Hepatocyte (in vitro differentiated cells): ENCODE data around the gene HS6ST2. TPM values are rescaled to one million over a fixed set of nuclear protein-coding genes. Genes with fewer than 3 reads are reported as not detected.

Experiments used
- DNase-seq: peaks from one replicate; pipeline ENCODE4 v3.0.0-alpha.2; 2016; ENCODE audit warnings: low spot score
- H2AFZ ChIP-seq: fragments of 200-600 bp; sonication (generic); 2 replicates; pipeline ENCODE4 v1.6.0; 2016; ENCODE audit warnings: antibody characterized with exemption, mild to moderate bottlenecking
- H3K27ac ChIP-seq: fragments of 200-600 bp; sonication (generic); 2 replicates; pipeline ENCODE4 v1.5.1; 2016; ENCODE audit warnings: mild to moderate bottlenecking
- H3K27me3 ChIP-seq: fragments of 200-600 bp; sonication (generic); 2 replicates; pipeline ENCODE4 v1.6.1; 2016
- H3K36me3 ChIP-seq: fragments of 200-600 bp; sonication (generic); replicated peaks from 2 replicates; pipeline ENCODE4 v1.5.1; 2016; ENCODE audit warnings: low read depth; ENCODE audit not compliant: insufficient read depth
- H3K4me1 ChIP-seq: fragments of 200-600 bp; sonication (generic); 2 replicates; pipeline ENCODE4 v1.5.1; 2016; ENCODE audit warnings: mild to moderate bottlenecking, moderate library complexity; ENCODE audit not compliant: insufficient read depth
- H3K4me2 ChIP-seq: fragments of 200-600 bp; sonication (generic); 2 replicates; pipeline ENCODE4 v1.6.0; 2016
- H3K4me3 ChIP-seq: fragments of 200-600 bp; sonication (generic); 2 replicates; pipeline ENCODE4 v1.5.1; 2016; ENCODE audit warnings: mild to moderate bottlenecking
- H3K79me2 ChIP-seq: fragments of 200-600 bp; sonication (generic); 2 replicates; pipeline ENCODE4 v1.6.0; 2017; ENCODE audit warnings: mild to moderate bottlenecking
- H3K9me2 ChIP-seq: fragments of 200-600 bp; sonication (generic); replicated peaks from 2 replicates; pipeline ENCODE4 v1.6.0; 2017; ENCODE audit warnings: mild to moderate bottlenecking; ENCODE audit not compliant: insufficient read depth
- H3K9me3 ChIP-seq: fragments of 200-600 bp; sonication (generic); 2 replicates; pipeline ENCODE4 v1.5.1; 2016; ENCODE audit warnings: low read depth, mild to moderate bottlenecking
- H4K20me1 ChIP-seq: fragments of 200-600 bp; sonication (generic); 2 replicates; pipeline ENCODE4 v1.6.0; 2016; ENCODE audit warnings: mild to moderate bottlenecking; ENCODE audit not compliant: insufficient read depth, poor library complexity, severe bottlenecking
- CTCF ChIP-seq: fragments of 200-600 bp; sonication (generic); IDR thresholded peaks from 2 replicates; pipeline ENCODE4 v1.5.1; 2016; ENCODE audit warnings: antibody characterized with exemption, mild to moderate bottlenecking; ENCODE audit not compliant: poor library complexity
- EZH2 ChIP-seq: fragments of 200-600 bp; sonication (generic); IDR thresholded peaks from 2 replicates; pipeline ENCODE4 v1.6.1; 2016; ENCODE audit warnings: antibody characterized with exemption, mild to moderate bottlenecking, borderline replicate concordance
- EZH2phosphoT487 ChIP-seq: fragments of 200-600 bp; sonication (generic); IDR thresholded peaks from one replicate; pipeline ENCODE4 v1.6.1; 2018; ENCODE audit warnings: antibody characterized with exemption, mild to moderate bottlenecking, low read depth, moderate library complexity; ENCODE audit not compliant: unreplicated experiment, severe bottlenecking
- WGBS: methylation state at CpG from one replicate; pipeline ENCODE4 v1.1.6; 2016; ENCODE audit warnings: low lambda C conversion rate; ENCODE audit errors: missing lambda C conversion rate; 5-methylcytosine and 5-hydroxymethylcytosine counted together
- polyA plus RNA-seq: library from polyadenylated mRNA; unstranded; fragments of >200 nt; fragmentation: Nextera tagmentation; extraction: Ambion mirVana; gene quantifications from 2 replicates; pipeline ENCODE4 v1.2.1, GENCODE V29; 2016
- total RNA-seq: library from RNA; depleted of rRNA; stranded (reverse); fragments of >200 nt; gene quantifications from 2 replicates; pipeline ENCODE4 v1.2.3, GENCODE V29; 2014

HS6ST2 gene
- total and polyA plus RNA-seq, 2 experiments from 2014 or later, result 17.4 to 21.9 TPM

GRCh38 chrX:132750331-132751062 is 207.9 kb downstream of the HS6ST2 start:
- H3K9me2 ChIP-seq, result no peaks in the 10 kb centered on the region
- no peak overlapping the region for H3K4me3 ChIP-seq
- TF ChIP-seq CTCF (no peak), EZH2 (no peak), EZH2phosphoT487 (no peak)
- no peak overlapping the region for H3K4me2 ChIP-seq
- H3K9me3 ChIP-seq, result no peaks in the 10 kb centered on the region
- no peak for DNase-seq
- H3K27me3 ChIP-seq, result no peaks in the 10 kb centered on the region
- H3K4me1 ChIP-seq, result no peaks in the 10 kb centered on the region
- WGBS, result 62% methylated on average over 6 of the region's 6 CpGs
- no peaks in the 10 kb centered on the region for H3K79me2 ChIP-seq
- no peak overlapping the region for H3K27ac ChIP-seq
- H3K36me3 ChIP-seq, result no peaks in the 10 kb centered on the region
- no peak overlapping the region for H2AFZ ChIP-seq
- no peaks in the 10 kb centered on the region for H4K20me1 ChIP-seq

- H2AFZ ChIP-seq, result no peak overlapping the region
- no peak overlapping the region for H3K4me3 ChIP-seq
- no peaks in the 10 kb centered on the region for H4K20me1 ChIP-seq
- H3K4me2 ChIP-seq, result no peak overlapping the region
- no peak for DNase-seq
- WGBS, result 61% methylated on average over 3 of the region's 3 CpGs
- TF ChIP-seq EZH2, result no peak
- TF ChIP-seq EZH2phosphoT487, result no peak
- TF ChIP-seq CTCF, result no peak
- no peaks in the 10 kb centered on the region for H3K79me2 ChIP-seq
- H3K27me3 ChIP-seq, result no peaks in the 10 kb centered on the region
- H3K36me3 ChIP-seq, result no peaks in the 10 kb centered on the region
- H3K9me3 ChIP-seq, result no peaks in the 10 kb centered on the region
- no peaks in the 10 kb centered on the region for H3K9me2 ChIP-seq
- no peaks in the 10 kb centered on the region for H3K4me1 ChIP-seq
- no peak overlapping the region for H3K27ac ChIP-seq
These were observed 209.0 kb downstream of the HS6ST2 start for GRCh38 chrX:132749406-132749805.

- Histone ChIP-seq H2AFZ (no peak overlapping the region), H3K36me3 (no peaks in the 10 kb centered on the region), H3K9me3 (no peaks in the 10 kb centered on the region), H3K27me3 (no peaks in the 10 kb centered on the region), H3K27ac (no peak overlapping the region), H3K4me1 (no peaks in the 10 kb centered on the region), H4K20me1 (no peaks in the 10 kb centered on the region), H3K4me2 (no peak overlapping the region), H3K9me2 (no peaks in the 10 kb centered on the region), H3K4me3 (no peak overlapping the region), H3K79me2 (no peaks in the 10 kb centered on the region)
- no peak for TF ChIP-seq CTCF
- no peak for TF ChIP-seq EZH2phosphoT487
- no peak for TF ChIP-seq EZH2
- WGBS, result 59% methylated on average over 4 of the region's 4 CpGs
- no peak for DNase-seq
These were observed 209.5 kb downstream of the HS6ST2 start for GRCh38 chrX:132748909-132749308.
